Coronary artery (tissue), 2 donors: ENCODE results near the gene ELFN1.
"Not testable (repeated sequence)": the region's sequence is repeated elsewhere in the genome, so short reads cannot be mapped to it uniquely, and the experiment has no call there.

ENCODE experiments used
- DNase-seq: peaks from one replicate; pipeline ENCODE4 v3.0.0-alpha.2; 2017; ENCODE audit warnings: low spot score
- H3K27ac ChIP-seq, 2 donors: fragments of 200-600 bp; sonication (generic); one replicate each; pipeline ENCODE4 v1.5.1; 2016 to 2019
- H3K4me3 ChIP-seq: fragments of 200-600 bp; sonication (generic); 2 replicates; pipeline ENCODE4 v1.5.1; 2016; ENCODE audit warnings: mild to moderate bottlenecking, moderate library complexity
- CTCF ChIP-seq: fragments of 200-600 bp; sonication (generic); IDR thresholded peaks from one replicate; pipeline ENCODE4 v1.5.1; 2019; ENCODE audit warnings: antibody characterized with exemption

Gene ELFN1

GRCh38 chr7:1761774-1762173 is 91.7 kb downstream of the ELFN1 start:
- no peak overlapping the region for H3K27ac ChIP-seq
- H3K4me3 ChIP-seq = no peak overlapping the region
- no peak for TF ChIP-seq CTCF
- no peak for DNase-seq

- no peak overlapping the region for H3K27ac ChIP-seq
- no peak for TF ChIP-seq CTCF
- no peak overlapping the region for H3K4me3 ChIP-seq
- DNase-seq = no peak
These were observed 92.3 kb downstream of the ELFN1 start for GRCh38 chr7:1762238-1762945.

- peak; percentile 1 for DNase-seq
- TF ChIP-seq CTCF = no peak
- no peak overlapping the region for H3K4me3 ChIP-seq
- no peak overlapping the region for H3K27ac ChIP-seq
These were observed 93.0 kb downstream of the ELFN1 start for GRCh38 chr7:1763033-1763432.

GRCh38 chr7:1763911-1764310 is 93.8 kb downstream of the ELFN1 start:
- H3K4me3 ChIP-seq, DNase-seq: not testable (repeated sequence)

GRCh38 chr7:1765336-1765735 is 95.3 kb downstream of the ELFN1 start:
- no peak overlapping the region for H3K4me3 ChIP-seq
- DNase-seq = peak; percentile 31
- TF ChIP-seq CTCF = no peak
- no peak overlapping the region for H3K27ac ChIP-seq

More at GRCh38 chr7:1763911-1764310, 93.8 kb downstream of the ELFN1 start:
- not testable (repeated sequence) for H3K27ac ChIP-seq

GRCh38 chr7:1767524-1767923 is 97.4 kb downstream of the ELFN1 start:
- no peak overlapping the region for H3K4me3 ChIP-seq
- no peak overlapping the region for H3K27ac ChIP-seq
- no peak for DNase-seq
- TF ChIP-seq CTCF = no peak

GRCh38 chr7:1768832-1769231 is 98.8 kb downstream of the ELFN1 start:
- no peak for TF ChIP-seq CTCF
- Histone ChIP-seq H3K27ac (no peak overlapping the region), H3K4me3 (no peak overlapping the region)
- DNase-seq = no peak
